GM19397 (cell line): Measurements from ENCODE around the gene SLC27A2.
"Not testable (repeated sequence)": the region's sequence is repeated elsewhere in the genome, so short reads cannot be mapped to it uniquely, and the experiment has no call there.

ENCODE experiments used
- ATAC-seq: cut with Tn5 transposase; IDR thresholded peaks from one replicate; pipeline ENCODE4 v1.9.1; 2021; ENCODE audit warnings: mild to moderate bottlenecking, moderate library complexity; ENCODE audit not compliant: unreplicated experiment

SLC27A2 gene

GRCh38 chr15:50188793-50189192 is 6.8 kb downstream of the SLC27A2 start:
- not testable (repeated sequence) for ATAC-seq

- ATAC-seq, result no peak
These were observed 7.6 kb downstream of the SLC27A2 start for GRCh38 chr15:50189633-50190032.

GRCh38 chr15:50190166-50190570 is 8.2 kb downstream of the SLC27A2 start:
- peak; percentile 60 for ATAC-seq

- peak; percentile 45 for ATAC-seq
These were observed 8.7 kb downstream of the SLC27A2 start for GRCh38 chr15:50190723-50191122.

- ATAC-seq, result no peak
These were observed 10.2 kb downstream of the SLC27A2 start for GRCh38 chr15:50192164-50192563.

- ATAC-seq, result no peak
These were observed 11.1 kb downstream of the SLC27A2 start for GRCh38 chr15:50192926-50193620.

GRCh38 chr15:50202003-50202402 is 20.0 kb downstream of the SLC27A2 start:
- no peak for ATAC-seq

- ATAC-seq, result no peak
These were observed 24.0 kb downstream of the SLC27A2 start for GRCh38 chr15:50206020-50206419.

GRCh38 chr15:50209809-50210208 is 27.8 kb downstream of the SLC27A2 start:
- no peak for ATAC-seq

GRCh38 chr15:50210462-50211157 is 28.6 kb downstream of the SLC27A2 start:
- no peak for ATAC-seq

- no peak for ATAC-seq
These were observed 36.3 kb downstream of the SLC27A2 start for GRCh38 chr15:50218291-50218690.

- no peak for ATAC-seq
These were observed 36.7 kb downstream of the SLC27A2 start for GRCh38 chr15:50218691-50219090.

- ATAC-seq, result no peak
These were observed 37.8 kb downstream of the SLC27A2 start for GRCh38 chr15:50219820-50220219.

GRCh38 chr15:50222181-50222580 is 40.2 kb downstream of the SLC27A2 start:
- no peak for ATAC-seq

- no peak for ATAC-seq
These were observed 42.6 kb downstream of the SLC27A2 start for GRCh38 chr15:50224606-50225005.

GRCh38 chr15:50225057-50225456 is 43.1 kb downstream of the SLC27A2 start:
- no peak for ATAC-seq

GRCh38 chr15:50225938-50226337 is 43.9 kb downstream of the SLC27A2 start:
- no peak for ATAC-seq

GRCh38 chr15:50227076-50227475 is 45.1 kb downstream of the SLC27A2 start:
- no peak for ATAC-seq

GRCh38 chr15:50228866-50229265 is 46.9 kb downstream of the SLC27A2 start:
- ATAC-seq, result no peak

- no peak for ATAC-seq
These were observed 47.3 kb downstream of the SLC27A2 start for GRCh38 chr15:50229336-50229735.

- no peak for ATAC-seq
These were observed 49.8 kb downstream of the SLC27A2 start for GRCh38 chr15:50231761-50232160.

- ATAC-seq, result no peak
These were observed 50.8 kb downstream of the SLC27A2 start for GRCh38 chr15:50232791-50233190.
